Measurements from ENCODE around the gene FAM107A.

The FAM107A gene

DNA sequence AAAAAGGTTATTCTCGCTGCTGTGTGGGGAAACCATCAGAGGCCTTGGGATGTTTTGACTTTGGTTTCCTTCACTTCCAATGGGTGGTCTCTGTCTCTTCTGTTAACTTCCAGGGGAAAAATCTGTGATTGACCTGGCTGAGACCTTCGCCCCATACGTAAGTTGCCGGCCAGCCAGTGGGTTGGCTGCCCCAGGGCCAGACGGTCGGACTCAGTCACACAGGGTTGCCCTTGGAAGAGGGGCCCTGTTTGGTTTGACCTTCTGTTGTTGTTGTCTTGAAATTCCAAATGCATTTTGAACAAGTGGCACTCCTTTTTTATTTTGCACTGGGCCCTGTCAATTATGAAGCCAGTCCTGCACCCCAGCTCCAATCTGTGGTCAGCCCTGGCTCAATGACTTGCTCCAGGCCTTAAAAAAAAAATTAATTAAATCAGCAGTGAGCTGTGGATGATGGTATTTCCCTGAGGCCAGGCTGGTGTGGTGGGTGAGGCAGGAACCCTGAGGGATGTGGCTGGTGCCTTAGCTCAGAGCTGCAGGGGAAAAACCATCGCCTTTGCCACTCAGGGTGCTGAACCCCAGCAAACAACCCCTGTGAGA lies 4.5 kb downstream of the FAM107A start:
- CTCF ChIA-PET = interaction anchor here (1.5 kb wide), 1 partner anchor 12 kb away, joined by 5 read pairs; no protein-coding TSS in a partner anchor

DNA sequence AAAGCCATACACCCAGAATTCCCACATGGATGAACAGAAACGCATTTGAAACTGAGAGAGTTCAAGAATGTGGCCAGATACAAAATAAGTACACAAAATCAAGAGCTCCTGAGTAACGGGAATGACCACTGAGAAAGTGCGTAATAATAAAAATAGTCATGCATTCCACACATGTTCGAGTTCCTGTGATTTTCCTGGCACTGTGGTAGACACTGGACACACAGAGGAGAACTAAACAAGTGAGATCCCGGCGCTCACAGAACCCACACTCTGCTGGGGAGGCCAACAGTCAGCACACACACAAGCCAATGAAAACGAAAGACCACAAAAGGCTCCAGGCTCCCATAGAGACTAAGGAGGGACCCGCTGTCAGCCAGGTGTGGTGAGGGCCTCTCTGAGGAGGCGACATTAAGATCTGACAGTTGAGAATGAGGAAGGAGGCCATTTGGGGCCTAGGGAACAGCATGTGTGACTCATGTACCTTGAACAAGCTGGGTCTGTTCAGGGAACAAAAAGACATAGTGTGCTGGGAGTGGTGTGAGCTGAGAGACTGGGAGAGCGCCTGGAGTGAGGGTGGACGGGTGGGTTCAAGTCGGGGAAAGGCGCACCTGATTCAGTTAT lies 5.1 kb downstream of the FAM107A start:
- CTCF ChIA-PET = interaction anchor here (0.6 to 1.5 kb wide), 2 partner anchors 12 to 13 kb away, joined by 3 to 5 read pairs; no protein-coding TSS in a partner anchor
- POLR2A ChIA-PET = no interaction called here
- DNase-seq (ENCODE audit: extremely low spot score) = no peak
- TF ChIP-seq ELF4 (IDR thresholded peaks at IDR 0.05) = no peak
- no peak for TF ChIP-seq LEF1 (IDR thresholded peaks at IDR 0.05; ENCODE audit: borderline replicate concordance)
- TF ChIP-seq ZNF384 (IDR thresholded peaks at IDR 0.05) = no peak
- TF ChIP-seq PKNOX1 (IDR thresholded peaks at IDR 0.05) = no peak
- TF ChIP-seq FOXM1 (IDR thresholded peaks at IDR 0.05; ENCODE audit: borderline replicate concordance) = no peak
- no peak for TF ChIP-seq HDGF (IDR thresholded peaks at IDR 0.05; ENCODE audit: borderline replicate concordance)
- TF ChIP-seq NFRKB (IDR thresholded peaks at IDR 0.05) = no peak
- no peak for TF ChIP-seq CTBP1 (IDR thresholded peaks at IDR 0.05; ENCODE audit: borderline replicate concordance)
- no peak for TF ChIP-seq SP1 (IDR thresholded peaks at IDR 0.05)
- TF ChIP-seq BHLHE40 (IDR thresholded peaks at IDR 0.05; ENCODE audit: borderline replicate concordance) = no peak
- TF ChIP-seq L3MBTL2 (conservative IDR thresholded peaks at IDR 0.05) = no peak
- TF ChIP-seq FOXK2 (IDR thresholded peaks at IDR 0.05) = no peak
- TF ChIP-seq TARDBP (IDR thresholded peaks at IDR 0.05) = no peak
- no peak for TF ChIP-seq SUZ12 (IDR thresholded peaks at IDR 0.05)
- TF ChIP-seq FOXA1 (IDR thresholded peaks at IDR 0.05) = no peak
- no peak for TF ChIP-seq ARNT (IDR thresholded peaks at IDR 0.05)

More for the DNA sequence above, 4.5 kb downstream of the FAM107A start:
- DNase-seq (ENCODE audit: extremely low spot score) = no peak
- POLR2A ChIA-PET = no interaction called here
- TF ChIP-seq L3MBTL2 (conservative IDR thresholded peaks at IDR 0.05) = no peak
- no peak for TF ChIP-seq SUZ12 (IDR thresholded peaks at IDR 0.05)
- TF ChIP-seq ZNF384 (IDR thresholded peaks at IDR 0.05) = no peak
- TF ChIP-seq TARDBP (IDR thresholded peaks at IDR 0.05) = no peak
- no peak for TF ChIP-seq LEF1 (IDR thresholded peaks at IDR 0.05; ENCODE audit: borderline replicate concordance)
- TF ChIP-seq BHLHE40 (IDR thresholded peaks at IDR 0.05; ENCODE audit: borderline replicate concordance) = no peak
- TF ChIP-seq HDGF (IDR thresholded peaks at IDR 0.05; ENCODE audit: borderline replicate concordance) = no peak
- no peak for TF ChIP-seq PKNOX1 (IDR thresholded peaks at IDR 0.05)
- TF ChIP-seq ELF4 (IDR thresholded peaks at IDR 0.05) = no peak
- TF ChIP-seq NFRKB (IDR thresholded peaks at IDR 0.05) = no peak
- no peak for TF ChIP-seq SP1 (IDR thresholded peaks at IDR 0.05)
- TF ChIP-seq CTBP1 (IDR thresholded peaks at IDR 0.05; ENCODE audit: borderline replicate concordance) = no peak
- TF ChIP-seq FOXK2 (IDR thresholded peaks at IDR 0.05) = no peak
- TF ChIP-seq FOXA1 (IDR thresholded peaks at IDR 0.05) = no peak
- TF ChIP-seq ARNT (IDR thresholded peaks at IDR 0.05) = no peak

DNA sequence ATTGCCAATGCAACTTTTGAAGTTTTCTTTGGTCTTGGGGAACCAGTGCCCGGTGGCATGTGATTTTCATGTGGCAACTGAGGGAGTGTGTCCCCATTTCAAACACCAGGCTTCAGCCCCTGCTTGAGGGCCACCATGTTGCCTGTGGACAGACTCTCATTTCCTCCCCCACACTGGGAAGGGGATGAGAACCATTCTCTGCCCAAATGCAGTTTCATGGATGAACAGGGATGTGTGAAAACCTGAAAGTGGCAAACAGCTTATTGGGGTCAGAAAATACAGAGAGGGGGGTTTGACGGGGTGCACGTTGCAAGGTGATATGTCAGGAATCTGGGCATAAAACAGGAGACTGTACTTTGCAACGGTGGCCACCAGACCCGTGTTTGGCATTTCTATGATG lies 6.3 kb downstream of the FAM107A start:
- CTCF ChIA-PET = interaction anchor here (0.7 to 1.0 kb wide), 3 partner anchors 41 to 71 kb away, joined by 3 to 4 read pairs (median 3); no protein-coding TSS in a partner anchor
- no peak for TF ChIP-seq FOXK2 (IDR thresholded peaks at IDR 0.05)
- TF ChIP-seq HDGF (IDR thresholded peaks at IDR 0.05; ENCODE audit: borderline replicate concordance) = no peak
- TF ChIP-seq ARNT (IDR thresholded peaks at IDR 0.05) = no peak
- TF ChIP-seq ELF4 (IDR thresholded peaks at IDR 0.05) = no peak
- no peak for TF ChIP-seq BHLHE40 (IDR thresholded peaks at IDR 0.05; ENCODE audit: borderline replicate concordance)
- TF ChIP-seq LEF1 (IDR thresholded peaks at IDR 0.05; ENCODE audit: borderline replicate concordance) = no peak
- no peak for TF ChIP-seq SP1 (IDR thresholded peaks at IDR 0.05)
- no peak for TF ChIP-seq TARDBP (IDR thresholded peaks at IDR 0.05)
- no peak for TF ChIP-seq ZNF384 (IDR thresholded peaks at IDR 0.05)
- TF ChIP-seq PKNOX1 (IDR thresholded peaks at IDR 0.05) = no peak
- no peak for TF ChIP-seq L3MBTL2 (conservative IDR thresholded peaks at IDR 0.05)
- TF ChIP-seq FOXM1 (IDR thresholded peaks at IDR 0.05; ENCODE audit: borderline replicate concordance) = no peak
- no peak for TF ChIP-seq SUZ12 (IDR thresholded peaks at IDR 0.05)
- no peak for TF ChIP-seq CTBP1 (IDR thresholded peaks at IDR 0.05; ENCODE audit: borderline replicate concordance)
- TF ChIP-seq NFRKB (IDR thresholded peaks at IDR 0.05) = no peak
- TF ChIP-seq FOXA1 (IDR thresholded peaks at IDR 0.05) = no peak
- DNase-seq (ENCODE audit: extremely low spot score) = no peak
- POLR2A ChIA-PET = no interaction called here

- DNase-seq (ENCODE audit: extremely low spot score) = no peak
- TF ChIP-seq NFRKB (IDR thresholded peaks at IDR 0.05) (no peak), HDGF (IDR thresholded peaks at IDR 0.05; ENCODE audit: borderline replicate concordance) (no peak), LEF1 (IDR thresholded peaks at IDR 0.05; ENCODE audit: borderline replicate concordance) (no peak), FOXA1 (IDR thresholded peaks at IDR 0.05) (no peak), SP1 (IDR thresholded peaks at IDR 0.05) (no peak), PKNOX1 (IDR thresholded peaks at IDR 0.05) (no peak), BHLHE40 (IDR thresholded peaks at IDR 0.05; ENCODE audit: borderline replicate concordance) (no peak), TARDBP (IDR thresholded peaks at IDR 0.05) (no peak), FOXM1 (IDR thresholded peaks at IDR 0.05; ENCODE audit: borderline replicate concordance) (no peak), ELF4 (IDR thresholded peaks at IDR 0.05) (no peak), FOXK2 (IDR thresholded peaks at IDR 0.05) (no peak), ZNF384 (IDR thresholded peaks at IDR 0.05) (no peak), SUZ12 (IDR thresholded peaks at IDR 0.05) (no peak), ARNT (IDR thresholded peaks at IDR 0.05) (no peak), L3MBTL2 (conservative IDR thresholded peaks at IDR 0.05) (no peak), CTBP1 (IDR thresholded peaks at IDR 0.05; ENCODE audit: borderline replicate concordance) (no peak)
- ChIA-PET CTCF (interaction anchor here (0.7 to 5.5 kb wide), 10 partner anchors 8 to 81 kb away, joined by 3 to 50 read pairs (median 4); no protein-coding TSS in a partner anchor), POLR2A (interaction anchor here (0.9 kb wide), 1 partner anchor 61 kb away, joined by 3 read pairs; no protein-coding TSS in a partner anchor)
These were observed 7.7 kb downstream of the FAM107A start for GRCh38 chr3:58569287-58570001.

All from HEK293T (cell line).